ENCODE results near the gene IMPA2.
"Not testable (repeated sequence)": the region's sequence is repeated elsewhere in the genome, so short reads cannot be mapped to it uniquely, and the experiment has no call there.

The IMPA2 gene

GRCh38 chr18:12031181-12031580, 49.9 kb downstream of the IMPA2 start:
- no peak for DNase-seq

- DNase-seq, result no peak
Measured at GRCh38 chr18:12031846-12032245, 50.5 kb downstream of the IMPA2 start.

GRCh38 chr18:12032786-12033642, 51.7 kb downstream of the IMPA2 start:
- no peak for DNase-seq

GRCh38 chr18:12033643-12034025, 52.3 kb downstream of the IMPA2 start:
- no peak for DNase-seq

- DNase-seq, result no peak
Measured at GRCh38 chr18:12034241-12035100, 53.2 kb downstream of the IMPA2 start.

GRCh38 chr18:12035481-12035880, 54.2 kb downstream of the IMPA2 start:
- DNase-seq, result no peak

- no peak for DNase-seq
Measured at GRCh38 chr18:12036201-12036751, 55.0 kb downstream of the IMPA2 start.

- DNase-seq, result no peak
Measured at GRCh38 chr18:12038082-12038638, 56.9 kb downstream of the IMPA2 start.

- peak; percentile 31 for DNase-seq
Measured at GRCh38 chr18:12038639-12039539, 57.6 kb downstream of the IMPA2 start.

- DNase-seq, result not testable (repeated sequence)
Measured at GRCh38 chr18:12039540-12039930, 58.2 kb downstream of the IMPA2 start.

GRCh38 chr18:12041561-12041960, 60.3 kb downstream of the IMPA2 start:
- DNase-seq, result no peak

- DNase-seq, result no peak
Measured at GRCh38 chr18:12043811-12044210, 62.5 kb downstream of the IMPA2 start.

- DNase-seq, result no peak
Measured at GRCh38 chr18:12044591-12044990, 63.3 kb downstream of the IMPA2 start.

- no peak for DNase-seq
Measured at GRCh38 chr18:12046046-12046750, 64.9 kb downstream of the IMPA2 start.

- DNase-seq, result no peak
Measured at GRCh38 chr18:12046751-12047335, 65.5 kb downstream of the IMPA2 start.

- DNase-seq, result no peak
Measured at GRCh38 chr18:12048010-12048826, 66.9 kb downstream of the IMPA2 start.

- DNase-seq, result no peak
Measured at GRCh38 chr18:12048827-12049175, 67.5 kb downstream of the IMPA2 start.

GRCh38 chr18:12049978-12050811, 68.9 kb downstream of the IMPA2 start:
- DNase-seq, result no peak

- DNase-seq, result no peak
Measured at GRCh38 chr18:12052866-12053265, 71.6 kb downstream of the IMPA2 start.
